ENCODE results near the gene STPG3.

STPG3 gene

DNA sequence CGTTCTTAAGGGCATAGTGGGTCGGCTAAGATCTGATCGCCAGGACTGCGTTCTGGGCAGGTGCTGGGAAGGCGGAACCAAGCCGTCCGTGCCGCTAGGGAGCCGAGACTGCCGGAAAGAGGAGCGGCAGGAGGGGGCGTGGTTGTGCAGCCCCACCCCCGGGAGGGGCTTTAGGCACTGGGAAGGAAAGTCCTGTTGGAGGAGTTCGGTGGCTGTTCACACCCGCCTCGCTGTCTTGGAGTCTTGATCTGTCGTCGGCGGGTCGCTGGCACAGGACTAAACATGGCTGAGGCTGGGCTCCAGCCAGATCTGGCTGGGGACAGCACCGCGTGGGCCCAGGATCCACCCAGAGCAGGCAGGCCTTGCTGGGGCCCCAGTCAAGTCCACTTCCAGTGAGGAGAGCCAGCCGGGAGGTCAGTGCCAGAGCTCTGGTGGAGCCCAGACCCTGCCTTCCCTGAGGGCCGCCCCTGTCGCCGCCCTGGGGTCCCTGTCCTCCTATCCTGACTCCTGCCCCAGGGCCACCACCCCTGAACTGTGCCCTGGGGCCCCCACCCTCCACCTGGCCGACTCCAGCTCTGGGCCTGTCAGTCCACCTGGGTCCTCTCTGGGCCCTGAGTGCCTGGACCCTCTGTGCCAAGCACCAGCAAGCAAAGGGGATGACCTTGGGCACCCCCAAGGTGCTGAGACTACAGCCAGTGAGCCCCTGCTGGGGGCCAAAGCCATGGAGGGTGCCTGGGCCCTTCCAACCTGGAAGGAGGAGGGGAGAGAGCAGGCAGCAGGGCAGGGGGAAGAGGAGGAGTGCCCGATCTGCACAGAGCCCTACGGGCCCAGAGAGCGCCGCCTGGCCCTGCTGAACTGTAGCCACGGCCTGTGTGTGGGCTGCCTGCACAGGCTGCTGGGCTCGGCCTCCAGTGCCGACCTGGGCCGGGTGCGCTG lies 33.5 kb upstream of the STPG3 start:
- TF ChIP-seq CTCF (IDR thresholded peaks at IDR 0.05; ENCODE audit: borderline replicate concordance, control extremely low read depth, extremely low read depth, insufficient read depth, missing control alignments): no peak
- in situ Hi-C loops (cut with MboI; ENCODE audit: low sequenced_read_pairs, unreplicated experiment): no loop called here
- no peak for DNase-seq (ENCODE audit: low spot score)

- in situ Hi-C loops (cut with MboI; ENCODE audit: low sequenced_read_pairs, unreplicated experiment): no loop called here
- no peak for DNase-seq (ENCODE audit: low spot score)
- TF ChIP-seq CTCF (IDR thresholded peaks at IDR 0.05; ENCODE audit: borderline replicate concordance, control extremely low read depth, extremely low read depth, insufficient read depth, missing control alignments): no peak
Measured at GRCh38 chr9:137218212-137218753, 32.8 kb upstream of the STPG3 start.

DNA sequence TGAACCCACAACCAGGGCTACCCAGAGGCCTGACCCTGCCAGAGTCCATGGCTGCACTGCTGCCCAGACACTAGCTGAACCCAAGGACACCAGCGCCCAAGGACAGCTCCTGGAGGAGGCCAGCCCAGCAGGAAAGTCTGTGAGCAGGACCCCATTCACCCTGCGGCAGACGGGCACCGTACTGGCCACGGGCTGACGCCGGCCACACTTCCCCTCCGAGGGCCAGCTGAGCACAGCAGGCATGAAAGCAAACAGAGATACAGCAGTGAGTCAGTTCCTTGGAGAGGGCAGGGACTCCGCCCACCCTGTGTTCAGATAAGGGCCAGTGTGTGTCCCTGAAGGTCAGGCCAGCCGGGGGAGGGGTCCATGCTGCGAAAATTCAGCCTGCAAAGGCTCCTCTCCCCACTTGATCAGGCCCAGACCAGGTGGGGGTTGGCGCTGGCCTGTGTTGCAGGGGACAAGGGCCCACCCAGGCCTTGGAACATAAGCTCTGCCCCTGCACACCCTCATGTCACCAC lies 32.3 kb upstream of the STPG3 start:
- no peak for DNase-seq (ENCODE audit: low spot score)

DNA sequence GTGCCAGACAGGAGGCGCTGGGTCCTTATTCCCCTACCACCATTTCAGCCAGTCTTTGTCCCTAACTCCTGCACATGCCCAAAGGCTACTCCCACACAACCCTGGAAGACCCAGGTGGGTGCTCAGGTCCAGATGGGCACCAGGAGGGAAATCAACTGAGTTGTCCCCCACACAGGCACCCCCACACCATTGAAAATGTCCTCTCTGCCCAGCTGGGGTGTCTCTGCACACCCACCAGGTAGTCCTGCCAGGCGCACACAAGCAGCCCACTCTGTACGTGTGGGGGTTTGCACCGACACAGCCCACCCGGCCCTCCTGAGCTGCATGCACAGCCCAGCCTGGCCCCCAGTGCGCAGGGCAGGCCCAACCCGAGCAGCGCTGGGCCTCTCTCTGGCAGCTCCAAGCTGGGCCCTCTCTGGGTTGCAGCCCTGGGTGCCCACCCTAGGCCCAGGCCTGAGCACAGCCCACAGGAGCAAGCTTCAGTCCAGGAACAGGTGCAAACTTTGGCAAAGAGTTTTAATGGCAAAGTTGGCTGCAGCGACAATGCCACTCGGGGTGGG lies 31.2 kb upstream of the STPG3 start:
- TF ChIP-seq CTCF (IDR thresholded peaks at IDR 0.05; ENCODE audit: borderline replicate concordance, control extremely low read depth, extremely low read depth, insufficient read depth, missing control alignments): no peak
- in situ Hi-C loops (cut with MboI; ENCODE audit: low sequenced_read_pairs, unreplicated experiment): no loop called here
- DNase-seq (ENCODE audit: low spot score): no peak

More for the DNA sequence above, 32.3 kb upstream of the STPG3 start:
- no peak for TF ChIP-seq CTCF (IDR thresholded peaks at IDR 0.05; ENCODE audit: borderline replicate concordance, control extremely low read depth, extremely low read depth, insufficient read depth, missing control alignments)
- in situ Hi-C loops (cut with MboI; ENCODE audit: low sequenced_read_pairs, unreplicated experiment): no loop called here

- in situ Hi-C loops (cut with MboI; ENCODE audit: low sequenced_read_pairs, unreplicated experiment): no loop called here
- DNase-seq (ENCODE audit: low spot score): no peak
- TF ChIP-seq CTCF (IDR thresholded peaks at IDR 0.05; ENCODE audit: borderline replicate concordance, control extremely low read depth, extremely low read depth, insufficient read depth, missing control alignments): no peak
Measured at GRCh38 chr9:137220317-137221094, 30.6 kb upstream of the STPG3 start.

GRCh38 chr9:137221095-137221505 lies 30.0 kb upstream of the STPG3 start:
- in situ Hi-C loops (cut with MboI; ENCODE audit: low sequenced_read_pairs, unreplicated experiment): no loop called here
- TF ChIP-seq CTCF (IDR thresholded peaks at IDR 0.05; ENCODE audit: borderline replicate concordance, control extremely low read depth, extremely low read depth, insufficient read depth, missing control alignments): no peak
- DNase-seq (ENCODE audit: low spot score): no peak
